ENCODE results near the gene AKNAD1.

Gene AKNAD1

DNA sequence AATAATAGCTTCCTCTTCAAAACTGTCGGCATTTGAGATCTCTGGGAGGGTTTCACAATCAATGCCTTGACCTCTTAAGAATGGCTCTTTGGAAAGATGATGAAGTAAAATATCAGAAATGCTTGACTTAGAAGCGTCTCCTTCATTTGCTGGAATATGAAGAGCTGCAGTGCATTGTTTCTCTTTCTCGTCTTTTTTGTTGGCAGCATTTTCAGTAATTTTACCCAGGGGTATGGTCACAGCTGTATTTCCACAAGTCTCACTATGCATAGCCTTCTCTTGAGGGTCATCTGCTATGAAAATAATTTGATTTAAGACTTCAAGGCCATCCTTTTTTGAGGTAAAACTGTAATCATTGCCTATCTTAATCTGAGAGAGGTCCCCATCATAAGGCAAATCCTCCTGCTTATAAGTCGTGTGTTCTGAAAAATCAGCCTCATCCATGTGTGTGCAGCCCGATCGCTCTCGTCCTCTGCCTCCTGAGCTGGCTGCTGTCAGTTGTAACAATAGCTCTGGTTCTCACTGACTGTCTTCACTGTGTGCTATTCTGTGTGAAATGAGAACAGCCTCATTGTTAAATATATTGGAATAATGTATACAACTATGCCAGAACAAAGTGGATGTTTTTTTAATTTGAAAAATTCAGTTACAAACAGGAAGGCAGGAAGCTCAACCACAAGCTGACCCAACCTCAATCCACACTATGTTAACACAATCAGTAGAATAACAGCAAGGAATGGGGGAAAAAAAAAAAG lies 4.5 kb downstream of the AKNAD1 start:
- TF ChIP-seq, protein P1, sequence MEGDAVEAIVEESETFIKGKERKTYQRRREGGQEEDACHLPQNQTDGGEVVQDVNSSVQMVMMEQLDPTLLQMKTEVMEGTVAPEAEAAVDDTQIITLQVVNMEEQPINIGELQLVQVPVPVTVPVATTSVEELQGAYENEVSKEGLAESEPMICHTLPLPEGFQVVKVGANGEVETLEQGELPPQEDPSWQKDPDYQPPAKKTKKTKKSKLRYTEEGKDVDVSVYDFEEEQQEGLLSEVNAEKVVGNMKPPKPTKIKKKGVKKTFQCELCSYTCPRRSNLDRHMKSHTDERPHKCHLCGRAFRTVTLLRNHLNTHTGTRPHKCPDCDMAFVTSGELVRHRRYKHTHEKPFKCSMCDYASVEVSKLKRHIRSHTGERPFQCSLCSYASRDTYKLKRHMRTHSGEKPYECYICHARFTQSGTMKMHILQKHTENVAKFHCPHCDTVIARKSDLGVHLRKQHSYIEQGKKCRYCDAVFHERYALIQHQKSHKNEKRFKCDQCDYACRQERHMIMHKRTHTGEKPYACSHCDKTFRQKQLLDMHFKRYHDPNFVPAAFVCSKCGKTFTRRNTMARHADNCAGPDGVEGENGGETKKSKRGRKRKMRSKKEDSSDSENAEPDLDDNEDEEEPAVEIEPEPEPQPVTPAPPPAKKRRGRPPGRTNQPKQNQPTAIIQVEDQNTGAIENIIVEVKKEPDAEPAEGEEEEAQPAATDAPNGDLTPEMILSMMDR (IDR thresholded peaks at IDR 0.05; ENCODE audit: borderline replicate concordance, insufficient read depth, low read depth, low read length), result no peak
- no peak overlapping the region for H3K4me3 ChIP-seq (ENCODE audit: low read depth, low read length)

DNA sequence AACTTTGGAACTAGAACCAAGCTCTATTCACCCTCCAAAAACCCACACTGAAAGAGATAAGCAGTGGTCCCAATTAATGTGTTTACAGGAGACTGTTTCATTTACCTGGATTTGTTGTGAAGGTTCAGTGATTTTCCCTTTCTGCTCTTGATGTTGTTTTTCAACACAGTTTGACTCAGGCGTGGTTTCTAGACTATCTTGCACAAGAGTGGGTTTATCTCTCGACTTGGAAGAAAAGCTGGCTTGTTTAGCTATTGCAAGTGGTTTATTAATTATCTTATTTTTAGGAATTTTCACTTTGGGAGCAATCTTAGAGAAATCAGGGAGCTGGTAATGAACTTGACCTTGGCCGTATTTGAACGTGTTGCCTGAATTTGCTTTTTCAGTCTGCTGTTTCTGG lies 5.3 kb downstream of the AKNAD1 start:
- H3K4me3 ChIP-seq (ENCODE audit: low read depth, low read length), result no peak overlapping the region
- TF ChIP-seq, protein P1 (IDR thresholded peaks at IDR 0.05; ENCODE audit: borderline replicate concordance, insufficient read depth, low read depth, low read length), result no peak

DNA sequence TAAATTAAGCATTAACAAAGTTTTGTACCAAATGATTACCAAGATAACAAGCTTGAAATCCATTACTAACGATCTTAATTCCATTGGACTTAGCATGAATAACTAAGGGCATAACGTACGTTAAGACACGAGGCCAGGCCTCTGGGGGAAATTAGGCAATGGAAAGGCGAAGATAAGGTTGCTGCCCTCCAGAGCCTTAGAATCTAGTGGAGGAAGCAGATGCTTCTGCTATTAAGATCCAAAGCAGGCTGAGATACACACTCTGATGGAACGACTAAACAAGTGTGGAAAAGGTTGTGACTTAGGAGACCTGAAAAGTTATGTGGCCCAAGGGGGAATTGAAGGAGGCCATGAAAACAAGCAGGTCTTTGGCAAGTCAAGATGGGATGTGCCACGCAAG lies 6.0 kb downstream of the AKNAD1 start:
- TF ChIP-seq, protein P1 (IDR thresholded peaks at IDR 0.05; ENCODE audit: borderline replicate concordance, insufficient read depth, low read depth, low read length), result no peak
- H3K4me3 ChIP-seq (ENCODE audit: low read depth, low read length), result no peak overlapping the region

DNA sequence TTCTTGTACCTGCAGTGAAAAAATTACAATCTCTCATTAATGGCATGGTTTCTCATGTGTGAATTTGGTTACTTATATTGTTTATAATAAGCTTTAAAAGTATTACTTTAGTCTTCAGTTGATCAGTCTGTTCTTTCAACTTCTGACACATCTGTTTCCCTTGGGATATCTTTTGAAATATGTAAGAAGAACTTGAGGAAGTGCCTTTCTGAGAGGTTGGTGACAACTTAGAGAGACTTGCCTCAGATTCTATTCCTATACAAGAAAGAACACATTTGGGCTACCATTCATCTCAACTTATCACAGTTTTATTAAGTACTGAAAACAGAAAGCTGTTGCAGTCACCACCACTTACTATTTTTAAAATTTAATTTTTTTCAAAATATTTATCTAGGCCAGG lies 8.1 kb downstream of the AKNAD1 start:
- TF ChIP-seq, protein P1 (IDR thresholded peaks at IDR 0.05; ENCODE audit: borderline replicate concordance, insufficient read depth, low read depth, low read length), result no peak
- no peak overlapping the region for H3K4me3 ChIP-seq (ENCODE audit: low read depth, low read length)

DNA sequence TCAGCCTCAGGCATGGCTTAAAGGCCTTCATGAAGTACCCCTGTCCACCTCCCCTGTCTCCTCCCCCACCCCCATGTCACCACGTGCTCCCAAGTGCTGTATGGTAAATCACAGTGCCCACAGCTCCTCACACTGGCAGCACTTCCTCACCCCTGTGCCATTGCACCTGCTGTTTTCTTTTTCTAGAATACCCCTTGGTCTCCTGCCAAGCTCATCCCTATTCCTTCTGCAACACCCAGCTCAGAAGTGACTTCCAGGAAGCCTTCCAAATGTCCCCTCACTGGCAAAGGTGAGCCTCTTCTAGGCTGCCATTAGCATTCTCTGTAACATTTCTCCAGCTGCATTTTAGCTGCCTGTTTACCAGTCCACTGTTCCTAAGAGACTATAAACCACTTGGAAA lies 9.4 kb downstream of the AKNAD1 start:
- H3K4me3 ChIP-seq (ENCODE audit: low read depth, low read length), result no peak overlapping the region
- TF ChIP-seq, protein P1 (IDR thresholded peaks at IDR 0.05; ENCODE audit: borderline replicate concordance, insufficient read depth, low read depth, low read length), result no peak

DNA sequence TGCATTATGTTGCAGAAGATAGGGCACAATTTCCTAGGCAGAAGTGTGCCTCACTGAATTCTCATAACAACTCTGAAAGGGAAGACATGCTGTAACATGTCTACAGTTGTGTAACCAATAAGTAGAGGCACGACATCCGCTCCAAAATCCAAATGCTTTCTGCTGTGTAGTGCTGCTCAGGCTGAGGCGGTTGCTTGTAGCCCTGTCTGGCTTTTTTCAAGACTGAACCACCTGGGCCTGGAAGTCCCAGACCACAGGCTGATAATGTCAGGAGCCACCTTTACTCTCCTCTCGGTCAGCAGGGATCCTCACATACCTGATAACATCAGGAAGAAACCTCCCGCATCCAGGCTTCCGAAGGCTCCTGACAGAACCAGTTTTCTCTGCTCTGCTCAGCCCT lies 10.9 kb downstream of the AKNAD1 start:
- TF ChIP-seq, protein P1 (IDR thresholded peaks at IDR 0.05; ENCODE audit: borderline replicate concordance, insufficient read depth, low read depth, low read length), result no peak
- no peak overlapping the region for H3K4me3 ChIP-seq (ENCODE audit: low read depth, low read length)

DNA sequence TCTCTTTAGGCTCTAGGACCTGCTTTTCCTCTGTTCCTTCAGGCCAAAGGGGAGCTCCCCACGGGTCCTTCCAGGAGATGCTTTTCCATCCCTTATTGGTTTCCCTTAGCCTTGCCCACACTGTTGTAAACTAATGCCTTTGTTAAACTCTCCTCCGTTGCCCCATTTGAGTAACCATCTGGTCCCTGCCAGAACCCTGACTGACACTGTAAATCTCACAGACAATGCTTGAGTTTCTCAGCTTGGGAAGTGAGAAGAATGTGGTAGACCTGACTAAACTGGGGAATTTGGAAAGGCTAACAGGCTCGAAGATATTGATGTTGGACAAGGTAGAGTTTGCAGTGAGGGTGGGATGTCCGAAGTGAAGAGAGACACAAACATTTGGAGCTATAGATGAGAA lies 11.4 kb downstream of the AKNAD1 start:
- H3K4me3 ChIP-seq (ENCODE audit: low read depth, low read length), result no peak overlapping the region
- TF ChIP-seq, protein P1 (IDR thresholded peaks at IDR 0.05; ENCODE audit: borderline replicate concordance, insufficient read depth, low read depth, low read length), result no peak

Measured in GM12875 (cell line).